ENCODE measurements around the gene TNIK. TPM values are rescaled to one million over a fixed set of nuclear protein-coding genes. Genes with fewer than 3 reads are reported as not detected.

TNIK gene
- total RNA-seq, 3 donors from 2014 or later: 12.9 to 15.4 (median 13.5) TPM

GRCh38 chr3:171186383-171186782 is 273.8 kb downstream of the TNIK start:
- no peak for DNase-seq
- no peak for ATAC-seq
- H3K27me3 Mint-ChIP-seq (ENCODE audit: low read depth): no peaks in the 10 kb centered on the region
- no peak overlapping the region for H3K4me3 Mint-ChIP-seq
- no peaks in the 10 kb centered on the region for H3K9me3 Mint-ChIP-seq
- H3K4me1 Mint-ChIP-seq (ENCODE audit: low read depth): peaks cover 40% of the 10 kb centered on the region
- peaks cover 36% of the 10 kb centered on the region for H3K36me3 Mint-ChIP-seq (ENCODE audit: insufficient read depth)

GRCh38 chr3:171185959-171186358 is 274.2 kb downstream of the TNIK start:
- no peak for ATAC-seq
- H3K4me1 Mint-ChIP-seq (ENCODE audit: low read depth): peaks cover 40% of the 10 kb centered on the region

GRCh38 chr3:171184372-171184771 is 275.8 kb downstream of the TNIK start:
- H3K27me3 Mint-ChIP-seq (ENCODE audit: low read depth): no peaks in the 10 kb centered on the region
- DNase-seq (no peak), ATAC-seq (peak; percentile 62 to 69)
- no peak overlapping the region for H3K4me3 Mint-ChIP-seq
- H3K36me3 Mint-ChIP-seq (ENCODE audit: insufficient read depth): peaks cover 40% of the 10 kb centered on the region
- no peaks in the 10 kb centered on the region for H3K9me3 Mint-ChIP-seq
- peaks cover 31% of the 10 kb centered on the region for H3K4me1 Mint-ChIP-seq (ENCODE audit: low read depth)

More at GRCh38 chr3:171185959-171186358, 274.2 kb downstream of the TNIK start:
- no peak overlapping the region for H3K4me3 Mint-ChIP-seq
- no peaks in the 10 kb centered on the region for H3K9me3 Mint-ChIP-seq
- no peak for DNase-seq
- H3K27me3 Mint-ChIP-seq (ENCODE audit: low read depth): no peaks in the 10 kb centered on the region
- peaks cover 39% of the 10 kb centered on the region for H3K36me3 Mint-ChIP-seq (ENCODE audit: insufficient read depth)

- H3K27me3 Mint-ChIP-seq (ENCODE audit: low read depth): no peaks in the 10 kb centered on the region
- no peak for ATAC-seq
- no peak for DNase-seq
- H3K9me3 Mint-ChIP-seq: no peaks in the 10 kb centered on the region
- peaks cover 31% of the 10 kb centered on the region for H3K4me1 Mint-ChIP-seq (ENCODE audit: low read depth)
- H3K4me3 Mint-ChIP-seq: no peak overlapping the region
- peaks cover 40% of the 10 kb centered on the region for H3K36me3 Mint-ChIP-seq (ENCODE audit: insufficient read depth)
Observed at GRCh38 chr3:171183042-171183441, 277.2 kb downstream of the TNIK start.

DNA sequence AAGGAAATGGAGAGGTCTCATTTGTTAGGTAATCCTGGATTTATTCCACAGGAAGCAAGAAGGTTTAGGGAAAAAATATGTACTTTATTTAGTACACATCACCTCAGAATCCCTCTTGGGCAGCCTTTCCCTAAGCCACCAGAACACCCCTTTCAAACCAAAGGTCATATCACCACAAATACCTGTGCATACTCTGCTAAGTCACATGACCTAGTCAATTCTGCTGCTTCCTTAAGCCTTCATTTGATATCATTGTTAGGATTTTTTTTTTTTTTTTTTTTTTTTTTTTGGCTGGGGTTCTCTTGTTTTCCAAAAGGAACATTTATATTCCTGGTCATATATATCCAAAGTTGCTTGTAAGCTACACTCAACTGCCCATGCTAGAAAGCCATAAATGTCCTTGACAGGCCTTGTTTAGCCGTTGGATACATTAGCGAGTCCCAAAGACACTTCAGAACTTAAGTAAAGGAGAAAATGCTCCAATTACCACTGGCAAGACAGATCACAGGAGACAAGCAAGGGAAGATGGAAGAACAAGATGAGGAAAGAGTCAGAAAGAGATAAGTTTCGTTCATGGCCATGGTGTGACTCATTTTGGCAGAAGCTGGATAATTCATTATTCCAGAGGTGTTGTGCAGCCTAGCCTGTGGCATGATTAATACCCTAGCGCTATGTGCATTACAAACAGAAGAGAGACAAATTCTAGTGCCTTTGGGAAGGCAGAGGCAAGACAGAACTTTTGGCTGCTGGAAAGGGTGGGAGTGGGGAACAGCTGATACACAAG is 278.1 kb downstream of the TNIK start:
- Mint-ChIP-seq H3K27me3 (ENCODE audit: low read depth) (no peaks in the 10 kb centered on the region), H3K4me1 (ENCODE audit: low read depth) (peaks cover 30% of the 10 kb centered on the region), H3K36me3 (ENCODE audit: insufficient read depth) (peaks cover 41% of the 10 kb centered on the region), H3K4me3 (no peak overlapping the region), H3K9me3 (no peaks in the 10 kb centered on the region)
- no peak for DNase-seq
- ATAC-seq: no peak

- peaks cover 11% of the 10 kb centered on the region for H3K4me1 Mint-ChIP-seq (ENCODE audit: low read depth)
Observed at GRCh38 chr3:171178714-171179113, 281.5 kb downstream of the TNIK start.

DNA sequence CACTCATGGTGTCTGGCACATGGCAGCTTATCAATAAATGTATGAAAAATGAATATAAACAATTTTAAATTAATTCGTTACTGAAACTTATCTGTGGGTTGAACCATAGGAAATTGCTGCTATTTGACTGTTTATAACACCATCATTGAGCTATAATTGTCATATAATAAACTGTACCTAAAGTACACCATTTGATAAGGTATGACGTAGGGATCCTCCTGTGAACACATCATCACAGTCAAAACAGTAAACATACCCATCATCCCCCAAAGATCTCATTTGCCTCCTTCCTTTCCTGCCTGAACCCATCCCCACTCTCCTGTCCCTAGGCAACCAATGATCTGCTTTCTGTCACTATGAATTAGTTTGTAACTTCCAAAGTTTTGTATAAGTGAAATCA is 282.7 kb downstream of the TNIK start:
- no peak for ATAC-seq
- no peak for DNase-seq
- Mint-ChIP-seq H3K9me3 (no peaks in the 10 kb centered on the region), H3K36me3 (ENCODE audit: insufficient read depth) (peaks cover 43% of the 10 kb centered on the region), H3K27me3 (ENCODE audit: low read depth) (no peaks in the 10 kb centered on the region), H3K4me1 (ENCODE audit: low read depth) (peaks cover 10% of the 10 kb centered on the region), H3K4me3 (no peak overlapping the region)

More at GRCh38 chr3:171178714-171179113, 281.5 kb downstream of the TNIK start:
- DNase-seq (no peak), ATAC-seq (peak in 1 of 2 donors; percentile 14)
- peaks cover 49% of the 10 kb centered on the region for H3K36me3 Mint-ChIP-seq (ENCODE audit: insufficient read depth)
- H3K9me3 Mint-ChIP-seq: no peaks in the 10 kb centered on the region
- H3K4me3 Mint-ChIP-seq: no peak overlapping the region
- no peaks in the 10 kb centered on the region for H3K27me3 Mint-ChIP-seq (ENCODE audit: low read depth)

GRCh38 chr3:171177056-171177455 is 283.1 kb downstream of the TNIK start:
- Mint-ChIP-seq H3K27me3 (ENCODE audit: low read depth) (no peaks in the 10 kb centered on the region), H3K9me3 (no peaks in the 10 kb centered on the region), H3K4me3 (no peak overlapping the region), H3K36me3 (ENCODE audit: insufficient read depth) (peaks cover 43% of the 10 kb centered on the region), H3K4me1 (ENCODE audit: low read depth) (peaks cover 8% of the 10 kb centered on the region)
- no peak for ATAC-seq
- DNase-seq: no peak

- ATAC-seq (no peak), DNase-seq (no peak)
- Mint-ChIP-seq H3K36me3 (ENCODE audit: insufficient read depth) (peaks cover 47% of the 10 kb centered on the region), H3K4me1 (ENCODE audit: low read depth) (peaks cover 8% of the 10 kb centered on the region), H3K9me3 (no peaks in the 10 kb centered on the region), H3K27me3 (ENCODE audit: low read depth) (no peaks in the 10 kb centered on the region), H3K4me3 (no peak overlapping the region)
Observed at GRCh38 chr3:171176244-171176933, 283.8 kb downstream of the TNIK start.

DNA sequence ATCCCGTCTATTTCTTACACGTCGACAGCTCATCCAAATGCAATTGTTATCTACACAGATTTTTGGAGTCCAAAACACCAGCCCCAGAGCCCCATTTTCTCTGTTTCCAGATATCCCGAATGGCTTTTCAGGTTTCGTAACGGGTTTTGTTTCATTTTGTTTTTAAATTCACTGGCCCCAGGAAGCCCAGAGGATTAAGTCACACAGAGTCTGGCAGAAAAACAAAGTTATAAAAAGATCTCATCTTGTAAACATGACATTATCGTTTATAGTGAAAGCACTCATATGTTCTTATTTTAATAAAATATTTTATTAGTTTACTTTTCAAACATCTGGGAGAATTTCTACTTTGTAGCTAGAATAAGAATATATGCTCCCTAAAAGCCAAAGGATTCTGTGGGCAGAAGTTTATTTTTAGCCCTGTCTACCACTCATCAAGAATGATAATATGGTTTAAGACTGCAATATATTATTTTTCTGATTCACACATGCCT is 284.4 kb downstream of the TNIK start:
- DNase-seq: no peak
- Mint-ChIP-seq H3K9me3 (no peaks in the 10 kb centered on the region), H3K4me3 (no peak overlapping the region), H3K27me3 (ENCODE audit: low read depth) (no peaks in the 10 kb centered on the region), H3K36me3 (ENCODE audit: insufficient read depth) (peaks cover 43% of the 10 kb centered on the region), H3K4me1 (ENCODE audit: low read depth) (peaks cover 8% of the 10 kb centered on the region)
- ATAC-seq: no peak

DNA sequence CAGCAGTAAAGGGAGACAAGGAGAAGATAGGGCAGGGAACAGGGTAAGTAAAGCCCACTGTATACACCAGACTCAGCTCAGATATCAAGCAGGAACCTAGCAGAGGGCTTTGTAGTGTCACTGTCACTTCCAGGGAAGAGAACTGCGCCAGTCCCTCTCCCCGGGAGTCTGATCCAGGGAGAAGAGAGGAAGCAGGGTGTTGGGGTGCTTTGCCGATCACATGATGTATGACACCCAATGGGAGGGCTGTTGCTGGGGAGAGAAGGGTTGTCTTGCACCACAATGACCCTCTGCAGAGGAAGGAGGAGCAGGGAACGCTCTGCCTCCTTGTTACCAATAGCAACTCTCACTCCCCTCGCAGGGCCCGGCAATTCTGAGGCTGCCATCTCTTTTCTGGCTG is 286.5 kb downstream of the TNIK start:
- Mint-ChIP-seq H3K36me3 (ENCODE audit: insufficient read depth) (peaks cover 40% of the 10 kb centered on the region), H3K27me3 (ENCODE audit: low read depth) (no peaks in the 10 kb centered on the region)

DNA sequence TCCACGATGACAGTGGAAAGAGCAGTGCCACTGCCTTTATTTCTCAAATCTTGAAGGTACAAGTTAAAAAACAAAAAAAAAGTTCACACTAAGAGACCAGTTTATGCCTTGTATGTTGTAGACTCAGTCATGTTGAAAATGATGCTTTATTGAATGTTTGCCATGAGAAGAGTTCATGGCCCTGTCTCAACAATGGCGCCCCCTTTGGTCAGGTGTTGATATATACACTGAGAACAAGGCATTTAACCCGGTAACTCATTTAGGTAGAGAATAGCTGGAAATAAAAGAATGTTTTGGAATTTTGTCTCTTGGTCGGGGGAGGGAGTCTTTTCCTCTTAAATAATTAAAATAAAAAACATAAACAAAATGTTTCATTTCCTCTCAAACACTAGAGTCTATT is 288.1 kb downstream of the TNIK start:
- Mint-ChIP-seq H3K4me3 (no peak overlapping the region), H3K36me3 (ENCODE audit: insufficient read depth) (peaks cover 42% of the 10 kb centered on the region), H3K27me3 (ENCODE audit: low read depth) (no peaks in the 10 kb centered on the region), H3K9me3 (no peaks in the 10 kb centered on the region), H3K4me1 (ENCODE audit: low read depth) (peaks cover 5% of the 10 kb centered on the region)
- ATAC-seq (no peak), DNase-seq (no peak)

More for the DNA sequence above, 286.5 kb downstream of the TNIK start:
- Mint-ChIP-seq H3K4me1 (ENCODE audit: low read depth) (peaks cover 3% of the 10 kb centered on the region), H3K4me3 (no peak overlapping the region), H3K9me3 (no peaks in the 10 kb centered on the region)
- ATAC-seq: no peak
- no peak for DNase-seq

GRCh38 chr3:171169866-171170265 is 290.3 kb downstream of the TNIK start:
- peaks cover 21% of the 10 kb centered on the region for H3K4me1 Mint-ChIP-seq (ENCODE audit: low read depth)
- no peak for DNase-seq
- no peaks in the 10 kb centered on the region for H3K27me3 Mint-ChIP-seq (ENCODE audit: low read depth)
- H3K4me3 Mint-ChIP-seq: no peak overlapping the region
- H3K36me3 Mint-ChIP-seq (ENCODE audit: insufficient read depth): peaks cover 45% of the 10 kb centered on the region
- no peaks in the 10 kb centered on the region for H3K9me3 Mint-ChIP-seq
- ATAC-seq: no peak

GRCh38 chr3:171169443-171169842 is 290.8 kb downstream of the TNIK start:
- DNase-seq (no peak), ATAC-seq (no peak)
- H3K9me3 Mint-ChIP-seq: no peaks in the 10 kb centered on the region
- peaks cover 21% of the 10 kb centered on the region for H3K4me1 Mint-ChIP-seq (ENCODE audit: low read depth)
- H3K4me3 Mint-ChIP-seq: no peak overlapping the region
- H3K27me3 Mint-ChIP-seq (ENCODE audit: low read depth): no peaks in the 10 kb centered on the region
- peaks cover 45% of the 10 kb centered on the region for H3K36me3 Mint-ChIP-seq (ENCODE audit: insufficient read depth)

DNA sequence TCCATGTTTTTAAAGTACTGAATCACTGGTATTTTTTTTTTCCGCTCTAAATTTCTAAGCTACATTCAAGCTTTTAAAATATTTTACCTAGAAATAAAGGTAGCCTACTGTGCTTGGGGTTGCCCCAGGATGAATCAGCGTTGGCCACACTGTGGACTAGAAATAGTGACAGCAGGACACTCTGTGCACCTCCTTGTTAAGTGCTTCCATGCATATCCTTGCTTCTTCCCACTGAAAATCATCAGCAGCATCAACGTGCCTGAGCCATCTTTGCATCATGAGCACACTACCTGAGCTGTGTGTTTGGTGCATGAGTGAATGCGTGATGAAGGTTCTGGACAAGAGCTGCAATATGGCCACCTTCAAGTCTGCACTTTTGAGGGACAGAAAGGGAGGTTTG is 291.7 kb downstream of the TNIK start:
- Mint-ChIP-seq H3K4me3 (no peak overlapping the region), H3K4me1 (ENCODE audit: low read depth) (peaks cover 21% of the 10 kb centered on the region), H3K9me3 (no peaks in the 10 kb centered on the region), H3K27me3 (ENCODE audit: low read depth) (no peaks in the 10 kb centered on the region), H3K36me3 (ENCODE audit: insufficient read depth) (peaks cover 51% of the 10 kb centered on the region)
- ATAC-seq (no peak), DNase-seq (no peak)
